H4 (cell line): ENCODE measurements around the gene UCN2. TPM values are rescaled to one million over a fixed set of nuclear protein-coding genes. Genes with fewer than 3 reads are reported as not detected.

ENCODE experiments used
- DNase-seq: peaks from one replicate; pipeline ENCODE4 v3.0.0-alpha.2; 2015; ENCODE audit warnings: low spot score
- total RNA-seq: library from RNA; depleted of rRNA; stranded (reverse); fragments of >200 nt; shearing (Covaris generic); gene quantifications from 2 replicates; pipeline ENCODE4 v1.2.3, GENCODE V29; 2014

Gene UCN2
- total RNA-seq, 1 experiment from 2014 or later, result 0.56 TPM

DNA sequence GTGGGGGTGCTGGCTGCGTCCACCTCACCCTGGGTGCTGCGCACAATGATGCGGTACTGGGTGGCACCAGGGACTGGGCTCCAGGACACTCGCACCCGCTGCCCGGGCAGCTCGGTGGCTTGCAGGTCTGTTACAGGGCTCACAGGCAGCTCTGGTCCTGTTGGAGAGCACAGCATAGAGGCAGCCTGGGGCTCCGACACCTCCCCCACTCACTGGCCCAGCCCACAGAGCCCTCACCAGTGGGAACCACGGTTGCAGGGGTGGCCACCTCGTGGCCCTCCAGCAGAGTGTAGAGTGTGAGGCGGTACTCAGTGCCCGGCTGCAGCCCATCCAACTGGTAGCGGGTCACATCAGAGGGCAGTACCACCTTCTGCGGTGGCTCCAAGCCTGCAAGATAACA lies 27.9 kb upstream of the UCN2 start:
- no peak for DNase-seq

DNA sequence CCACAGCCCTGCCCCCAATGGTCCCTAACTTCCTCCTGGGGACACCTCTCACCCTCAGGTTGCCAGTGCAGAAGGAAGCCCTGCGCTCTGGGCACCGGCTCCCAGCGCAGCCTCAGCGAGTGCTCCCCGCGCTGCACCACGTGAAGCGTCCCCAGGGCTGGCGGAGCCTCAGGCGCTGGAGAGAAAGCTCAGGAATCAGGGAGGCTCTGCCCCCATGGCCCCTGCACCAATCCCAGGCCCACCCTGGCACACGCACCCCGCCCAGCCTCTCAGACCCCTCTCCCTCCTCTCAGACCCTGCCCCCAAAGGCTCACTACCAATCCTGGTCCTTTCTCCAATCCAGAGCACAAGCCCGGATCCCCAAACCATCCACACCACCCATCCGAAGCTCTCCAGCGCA lies 24.6 kb upstream of the UCN2 start:
- no peak for DNase-seq

DNA sequence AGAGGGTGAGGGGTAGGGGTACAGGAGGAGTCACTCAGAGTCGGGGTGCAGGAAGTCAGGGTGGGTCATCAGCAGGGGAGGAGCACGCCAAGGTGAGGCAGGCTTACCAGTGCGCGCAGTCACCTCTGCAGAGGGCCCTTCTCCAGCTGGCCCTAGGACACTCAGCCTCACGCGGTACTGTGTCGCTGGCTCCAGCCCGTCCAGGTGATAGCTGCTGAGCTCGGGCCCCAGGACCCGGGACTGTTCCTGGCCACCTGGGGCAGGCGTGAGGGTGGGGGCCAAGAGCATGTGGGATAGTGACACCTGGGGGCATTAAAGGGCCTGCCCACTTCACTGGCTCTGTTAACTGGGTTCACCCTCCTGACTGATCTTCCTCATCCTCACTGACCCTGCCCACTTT lies 24.1 kb upstream of the UCN2 start:
- DNase-seq, result no peak

DNA sequence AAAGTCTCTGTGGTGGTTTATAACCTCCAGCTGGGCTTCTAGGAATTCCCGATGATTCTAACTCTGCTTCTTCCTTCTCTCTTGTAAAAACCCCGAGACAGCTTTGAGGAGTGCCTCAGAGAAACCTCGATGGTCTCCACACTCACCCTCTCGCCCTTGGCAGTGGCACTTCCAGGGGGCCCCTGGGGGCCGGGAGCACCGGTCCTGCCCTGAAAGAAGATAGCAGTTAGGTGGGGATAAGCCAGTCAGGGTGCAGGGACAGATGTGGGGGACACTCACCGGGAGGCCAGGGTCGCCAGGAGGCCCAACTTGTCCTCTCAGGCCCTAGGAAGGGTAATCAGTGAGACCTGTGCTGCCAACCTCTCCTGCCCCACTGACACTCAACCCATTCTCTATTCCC lies 21.8 kb upstream of the UCN2 start:
- no peak for DNase-seq

DNA sequence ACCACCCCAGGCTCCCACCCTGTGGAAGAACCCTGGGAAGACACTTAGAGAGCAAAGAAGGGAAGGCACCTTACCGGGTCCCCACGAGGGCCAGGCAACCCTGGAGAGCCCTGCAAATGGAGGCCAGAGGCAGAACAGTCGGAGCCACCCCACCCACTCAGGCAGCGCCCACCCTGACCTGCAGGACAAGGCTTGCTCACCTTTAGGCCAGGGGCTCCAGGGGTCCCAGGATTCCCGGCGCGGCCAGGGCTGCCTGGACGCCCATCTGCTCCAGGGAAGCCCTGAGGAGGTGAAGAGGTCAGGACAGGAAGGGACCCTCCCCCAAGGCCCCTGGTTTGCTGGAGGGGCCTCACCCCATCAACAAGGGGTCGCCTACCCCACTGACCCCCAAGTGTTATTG lies 21.3 kb upstream of the UCN2 start:
- DNase-seq, result no peak

DNA sequence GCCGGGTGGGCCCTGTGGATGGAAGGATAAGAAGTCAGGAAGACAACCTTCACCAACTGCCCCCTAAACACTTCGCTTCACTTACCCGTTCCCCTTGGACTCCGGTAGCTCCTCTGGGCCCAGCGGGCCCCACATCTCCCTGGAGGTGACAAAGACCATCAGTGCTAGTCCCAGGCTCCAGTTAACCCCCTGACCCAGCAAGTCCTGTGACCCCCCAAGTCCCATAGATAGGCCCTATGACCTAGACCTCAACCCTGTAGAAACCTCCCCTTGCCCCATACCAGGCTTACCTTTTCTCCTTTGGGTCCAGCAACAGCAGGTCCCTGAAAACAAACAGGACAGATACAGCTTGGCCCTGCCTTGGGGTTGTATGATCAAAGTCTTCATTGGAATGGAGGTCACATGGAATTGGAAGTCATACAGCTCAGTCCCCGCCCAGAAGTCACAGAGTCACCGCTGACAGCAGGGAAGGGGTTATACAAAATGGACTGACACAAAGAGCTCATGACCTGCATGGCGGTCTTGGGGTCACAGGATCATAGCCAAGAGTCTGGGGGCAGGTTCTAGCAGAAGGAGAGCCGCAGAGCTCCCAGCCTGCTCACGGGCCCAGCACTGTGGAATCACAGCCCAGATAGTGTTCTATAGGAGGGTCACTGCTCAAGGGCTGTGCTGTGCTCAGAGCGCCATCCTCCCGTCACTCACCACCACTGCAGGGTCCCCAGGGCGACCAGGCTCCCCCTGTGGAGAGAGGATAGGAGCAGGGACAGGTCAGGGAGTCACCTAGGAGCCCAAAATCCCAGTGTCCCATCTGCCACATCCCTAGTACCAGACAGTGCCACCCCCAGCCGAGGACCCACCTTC lies 18.3 kb upstream of the UCN2 start:
- no peak for DNase-seq

DNA sequence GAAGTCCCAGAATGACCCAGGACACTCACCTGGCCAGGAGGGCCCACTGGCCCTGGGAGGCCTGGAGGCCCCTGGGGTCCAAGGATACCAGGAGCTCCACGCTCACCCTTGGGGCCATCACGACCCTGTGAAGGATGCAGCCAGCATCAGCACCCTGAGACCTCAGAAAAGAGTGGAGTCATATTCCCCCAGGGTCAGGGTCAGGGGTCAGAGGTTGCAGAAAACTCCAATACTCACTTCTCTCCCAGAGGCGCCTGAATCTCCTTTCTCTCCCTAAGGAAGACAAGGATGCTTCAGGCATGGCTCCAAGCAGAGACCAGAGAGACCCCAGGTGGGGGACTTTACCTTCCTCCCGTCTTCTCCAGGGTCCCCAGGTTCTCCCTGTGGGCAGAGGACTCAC lies 13.1 kb upstream of the UCN2 start:
- DNase-seq, result no peak

DNA sequence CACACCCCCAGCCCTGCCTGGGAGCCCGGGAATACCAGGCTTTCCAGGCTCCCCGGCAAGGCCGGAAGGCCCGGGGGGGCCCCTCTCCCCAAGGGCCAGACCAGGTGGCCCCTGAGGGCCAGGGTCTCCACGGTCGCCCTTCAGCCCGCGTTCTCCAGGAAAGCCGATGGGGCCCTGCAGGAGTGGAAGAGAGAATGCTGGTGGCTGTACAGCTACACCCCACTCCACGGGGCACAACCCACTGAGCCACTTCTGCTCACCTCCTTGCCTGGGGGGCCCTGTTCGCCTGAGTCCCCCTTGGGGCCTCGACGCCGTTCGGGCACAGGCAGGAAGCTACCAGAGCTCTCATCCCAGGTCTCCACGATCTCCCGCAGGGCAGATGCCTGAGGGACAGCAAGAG lies 11.8 kb upstream of the UCN2 start:
- no peak for DNase-seq

DNA sequence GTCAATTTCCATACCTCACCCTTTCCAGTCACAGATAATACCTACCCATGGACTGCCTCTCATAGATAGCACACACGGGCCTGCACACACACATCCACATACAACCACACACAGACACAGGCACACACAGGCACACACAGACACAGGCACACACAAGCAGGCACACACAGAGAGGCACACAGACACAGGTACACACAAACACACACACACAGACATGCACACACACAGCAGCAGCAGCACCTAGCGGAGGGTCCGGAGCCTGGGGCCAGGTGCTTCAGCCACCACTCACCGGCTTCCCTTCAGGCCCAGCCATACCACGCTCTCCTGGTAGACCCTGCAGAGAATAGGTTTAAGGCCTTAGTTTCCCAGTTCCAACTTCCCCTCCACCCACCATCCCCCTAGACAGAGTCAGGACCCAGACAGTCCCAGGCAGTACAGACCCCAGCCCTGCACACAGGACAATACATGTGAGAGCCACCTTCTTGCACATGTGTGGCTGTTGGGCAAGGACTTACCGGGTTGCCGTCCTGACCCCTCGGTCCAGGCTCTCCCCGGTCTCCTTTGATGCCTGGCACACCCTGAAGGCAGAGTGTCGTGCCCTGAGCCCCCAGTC lies 10.5 kb upstream of the UCN2 start:
- DNase-seq, result no peak

DNA sequence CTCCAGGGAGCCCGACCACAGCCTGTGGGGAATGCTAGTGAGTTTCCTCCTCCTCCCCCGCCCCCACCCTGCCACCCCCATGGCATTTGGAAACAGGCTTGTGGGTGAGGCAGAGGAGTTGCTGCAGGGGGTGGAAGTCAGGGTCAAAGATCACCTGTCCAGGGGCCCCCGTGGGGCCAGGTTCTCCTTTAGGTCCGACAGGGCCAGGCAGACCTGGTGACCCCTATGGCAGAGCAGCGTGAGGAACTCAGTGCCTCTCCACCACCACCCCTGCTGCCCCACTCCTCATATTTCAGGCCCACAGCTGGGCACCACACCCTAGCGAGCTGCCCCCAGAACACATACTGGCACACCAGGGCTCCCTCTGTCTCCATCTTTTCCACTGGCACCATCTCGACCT lies 8.9 kb upstream of the UCN2 start:
- no peak for DNase-seq

DNA sequence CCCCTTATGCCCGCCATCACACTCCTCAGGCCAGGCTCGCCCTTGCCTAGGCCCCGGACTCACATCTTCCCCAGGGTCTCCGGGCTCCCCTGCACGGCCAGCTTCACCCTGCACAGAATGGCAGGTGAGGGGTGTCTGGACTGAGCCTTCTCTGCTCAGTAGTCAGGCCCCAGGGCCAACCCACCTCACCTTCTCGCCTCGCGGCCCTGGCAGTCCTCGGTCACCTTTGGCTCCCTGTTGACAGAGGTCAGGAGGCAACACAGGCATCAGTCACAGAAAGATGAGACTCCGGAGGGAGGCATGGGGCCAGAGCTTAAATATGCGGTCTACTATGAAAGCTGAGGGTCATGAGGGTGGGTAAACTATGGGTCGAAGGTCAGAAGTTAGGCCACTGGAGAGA lies 8.4 kb upstream of the UCN2 start:
- no peak for DNase-seq

DNA sequence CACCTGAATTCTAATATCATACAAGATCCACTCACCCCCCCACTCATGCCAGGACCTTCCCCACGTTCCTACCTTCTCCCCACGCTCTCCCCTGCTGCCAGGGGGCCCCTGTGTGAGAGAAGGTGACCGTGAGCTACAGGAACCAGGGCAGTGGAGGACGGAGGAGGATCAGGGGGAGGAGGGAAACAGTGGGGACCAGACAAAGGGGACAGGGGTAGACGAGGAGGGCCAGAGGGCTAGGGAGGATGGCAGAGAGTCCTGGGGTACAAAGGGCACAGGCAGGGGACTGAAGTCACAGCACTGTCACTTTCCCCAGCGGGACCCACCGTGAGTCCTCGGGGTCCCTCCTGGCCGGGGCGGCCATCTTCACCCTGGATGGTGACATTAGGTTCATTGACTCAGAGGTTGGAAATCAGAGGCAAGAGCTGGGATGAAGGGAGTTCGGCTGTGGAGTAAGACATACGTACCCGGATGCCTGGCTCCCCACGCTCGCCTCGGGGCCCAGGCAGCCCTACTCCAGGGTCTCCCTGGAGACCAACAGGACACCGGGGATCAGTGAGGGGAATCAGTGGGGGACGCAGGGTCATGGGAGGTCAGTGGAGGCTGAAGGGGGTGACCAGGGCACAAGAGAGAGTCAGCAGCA lies 6.3 kb upstream of the UCN2 start:
- no peak for DNase-seq

DNA sequence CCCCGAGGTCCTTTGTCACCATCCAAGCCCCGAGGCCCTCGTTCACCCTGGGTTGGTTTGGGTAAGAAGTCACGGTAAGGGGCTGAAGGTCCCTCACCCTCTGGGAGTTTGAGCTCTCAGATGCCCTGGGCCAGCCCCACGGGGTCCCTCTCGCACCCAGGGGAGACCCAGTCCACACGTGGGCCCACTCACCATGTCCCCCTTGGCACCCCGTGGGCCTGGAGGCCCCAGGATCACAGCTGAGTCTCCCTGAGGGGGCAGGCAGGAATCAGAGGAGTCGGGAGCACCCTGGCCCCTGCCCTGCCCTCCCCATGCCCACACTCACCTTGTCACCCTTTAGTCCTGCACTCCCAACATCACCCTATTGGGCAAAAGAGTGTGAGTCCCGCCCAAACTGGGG lies 5.8 kb upstream of the UCN2 start:
- no peak for DNase-seq

DNA sequence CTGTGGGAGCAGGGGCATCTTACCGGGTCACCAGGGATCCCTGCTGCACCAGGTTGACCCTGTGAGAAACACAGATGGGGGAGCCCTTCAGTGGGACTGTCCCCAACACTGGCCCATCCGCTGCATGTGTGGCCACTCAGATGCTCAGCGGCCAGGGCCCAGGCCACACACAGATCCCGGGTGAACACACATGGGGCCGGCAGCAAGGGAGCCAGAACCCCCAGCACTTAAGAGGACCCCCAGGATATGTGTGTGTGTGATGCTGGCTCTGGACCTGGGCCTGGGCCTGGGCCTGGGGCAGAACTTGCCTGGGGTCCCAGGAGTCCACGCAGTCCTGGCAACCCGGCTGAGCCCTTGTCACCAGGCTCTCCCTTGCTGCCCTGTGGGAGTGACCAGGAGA lies 4.9 kb upstream of the UCN2 start:
- no peak for DNase-seq

DNA sequence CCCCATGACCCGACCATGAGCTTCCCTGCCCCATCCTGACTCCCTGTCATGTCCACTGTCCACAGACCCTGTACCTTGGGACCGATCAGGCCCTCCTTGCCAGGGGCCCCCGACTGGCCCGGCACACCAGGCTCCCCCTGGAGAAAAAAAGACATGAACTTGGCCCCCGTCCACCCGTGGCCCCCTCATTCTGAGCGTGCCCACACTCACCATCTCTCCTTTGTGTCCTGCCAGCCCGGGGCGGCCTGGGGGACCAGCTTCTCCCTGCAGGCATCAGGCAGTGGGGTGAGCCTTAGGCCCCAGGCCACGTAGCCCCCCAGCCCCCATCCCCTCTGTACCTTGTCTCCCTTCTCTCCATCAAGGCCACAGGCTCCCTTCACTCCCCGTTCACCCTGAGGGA lies 3.9 kb upstream of the UCN2 start:
- DNase-seq, result no peak

DNA sequence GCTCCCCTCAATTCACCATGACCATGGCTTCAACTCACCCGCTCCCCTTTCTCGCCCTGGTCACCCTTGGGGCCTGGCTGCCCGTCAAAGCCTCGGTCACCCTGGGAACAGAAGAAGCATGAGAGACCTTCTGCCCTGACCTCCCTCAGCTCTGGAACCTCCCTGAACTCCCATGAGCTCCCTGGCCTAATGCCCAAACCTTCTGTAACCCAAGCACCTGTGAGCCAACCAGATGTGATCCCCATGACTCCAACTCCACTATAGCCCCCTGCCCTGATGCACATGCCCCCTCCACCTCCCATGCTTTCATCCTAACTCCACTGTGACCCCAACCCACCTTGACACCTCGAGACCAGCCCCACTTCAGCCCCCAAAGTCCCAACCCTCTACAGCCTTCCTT lies 3.5 kb upstream of the UCN2 start:
- no peak for DNase-seq

DNA sequence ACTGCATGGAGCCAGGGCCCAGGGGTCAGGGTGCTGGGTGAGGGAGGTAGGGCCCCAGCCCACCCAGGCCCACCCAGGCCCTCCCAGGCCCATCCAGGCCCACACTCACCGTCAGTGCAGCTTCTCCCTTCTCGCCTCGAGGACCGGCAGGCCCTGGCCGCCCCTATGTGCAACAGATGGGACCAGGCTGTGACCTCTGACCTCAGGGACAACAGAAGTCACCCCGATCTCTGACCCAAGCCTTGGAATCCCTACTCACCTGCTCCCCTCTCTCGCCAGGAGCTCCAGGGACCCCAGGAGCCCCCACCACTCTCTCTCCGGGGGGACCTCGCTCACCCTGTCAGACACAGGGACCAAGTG lies 2.8 kb upstream of the UCN2 start:
- no peak for DNase-seq

DNA sequence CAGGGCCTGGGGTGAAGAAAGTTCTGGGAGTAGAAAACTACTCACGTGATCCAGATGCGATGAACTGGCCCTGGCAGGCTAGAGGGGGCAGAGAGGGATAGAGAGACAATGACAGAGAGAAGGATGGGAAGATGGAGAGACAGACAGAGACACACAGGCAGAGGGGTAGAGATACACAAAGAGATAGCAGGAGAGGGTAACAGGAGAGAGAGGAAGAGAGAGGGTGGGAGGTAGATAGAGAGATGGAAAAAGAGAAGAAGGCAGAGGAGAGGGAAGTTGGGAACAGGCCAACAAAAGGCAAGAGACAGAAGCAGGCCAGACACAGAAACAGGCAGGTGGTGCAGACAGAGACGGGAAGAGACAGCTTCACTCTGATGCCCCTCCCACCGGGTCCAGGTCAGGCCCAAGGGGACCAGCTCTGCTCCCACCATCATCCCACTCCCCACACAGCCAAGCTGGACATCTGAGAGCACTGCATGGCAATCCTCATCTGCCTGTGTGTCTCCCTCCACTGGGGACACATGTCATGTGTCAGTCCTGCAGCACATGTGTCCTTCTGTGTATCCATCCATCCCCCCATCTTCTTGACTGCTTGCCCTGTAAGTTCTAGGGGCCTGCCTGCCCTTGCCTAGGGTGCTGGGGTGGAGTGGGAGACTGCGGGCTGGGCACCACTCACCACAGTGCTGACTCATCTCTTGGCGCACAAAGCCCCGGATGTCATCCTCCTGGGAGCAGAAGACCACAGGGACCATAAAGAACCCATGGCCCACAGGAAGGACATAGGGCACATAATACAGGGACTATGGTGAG lies 2.2 kb upstream of the UCN2 start:
- peak; percentile 66 for DNase-seq

DNA sequence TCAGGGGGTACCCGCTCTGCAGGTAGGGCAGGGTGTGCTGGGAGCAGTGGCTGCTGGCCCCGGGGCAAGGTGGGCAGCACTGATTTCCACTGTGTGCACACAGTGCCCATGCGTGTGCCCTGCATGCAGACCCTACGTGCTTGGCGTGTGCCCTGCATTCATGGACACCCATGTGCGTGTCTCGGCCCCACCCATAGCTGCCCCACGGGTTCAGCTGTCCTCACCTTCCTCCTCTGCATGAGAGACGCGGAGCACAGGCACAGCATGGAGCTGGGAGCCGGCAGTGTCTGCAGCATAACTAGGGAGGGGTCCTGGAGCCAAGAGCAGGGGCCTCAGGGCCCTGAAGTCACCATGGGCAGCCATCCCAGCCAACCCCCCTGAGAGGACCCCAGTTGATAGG lies 1.6 kb upstream of the UCN2 start:
- DNase-seq, result no peak

DNA sequence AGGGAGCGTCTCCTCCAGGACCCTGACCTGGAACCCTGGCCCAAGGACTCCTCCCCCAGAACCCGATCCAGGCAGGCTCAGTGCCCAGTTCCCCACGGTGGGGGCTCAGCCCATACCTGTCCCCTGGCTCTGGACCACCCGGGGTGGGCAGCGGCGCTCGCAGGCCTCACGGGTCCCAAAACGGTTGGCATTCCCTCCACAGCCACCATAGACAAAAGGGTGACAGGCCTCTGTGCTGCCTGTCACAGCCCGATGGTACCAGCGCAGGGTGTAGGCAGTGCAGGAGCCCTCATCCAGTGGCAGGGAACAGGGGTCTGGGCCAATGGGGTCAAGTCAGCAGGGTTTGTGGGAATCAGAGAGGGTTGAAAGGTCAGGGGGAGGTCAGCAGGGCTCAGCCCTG lies 1.1 kb upstream of the UCN2 start:
- no peak for DNase-seq

DNA sequence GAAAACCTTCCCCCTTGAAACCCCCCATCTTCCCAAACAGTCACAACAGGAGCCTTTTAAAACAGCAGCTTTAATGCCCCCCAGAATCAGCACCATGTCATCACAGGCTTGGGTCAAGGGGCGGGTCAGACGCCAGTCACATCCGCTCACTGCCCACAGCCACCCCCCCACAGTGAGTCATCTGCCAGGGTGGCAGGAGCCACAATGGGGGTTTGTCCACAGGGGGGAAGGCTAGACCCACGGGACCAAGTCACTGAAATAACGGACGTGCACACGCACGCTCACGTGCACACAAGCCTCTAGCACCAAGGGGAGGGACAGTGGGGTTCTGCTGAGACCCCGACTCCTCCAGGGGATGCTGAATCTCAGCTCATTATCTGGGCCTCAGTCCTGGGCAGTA lies 441 bp upstream of the UCN2 start:
- DNase-seq, result peak; percentile 72

DNA sequence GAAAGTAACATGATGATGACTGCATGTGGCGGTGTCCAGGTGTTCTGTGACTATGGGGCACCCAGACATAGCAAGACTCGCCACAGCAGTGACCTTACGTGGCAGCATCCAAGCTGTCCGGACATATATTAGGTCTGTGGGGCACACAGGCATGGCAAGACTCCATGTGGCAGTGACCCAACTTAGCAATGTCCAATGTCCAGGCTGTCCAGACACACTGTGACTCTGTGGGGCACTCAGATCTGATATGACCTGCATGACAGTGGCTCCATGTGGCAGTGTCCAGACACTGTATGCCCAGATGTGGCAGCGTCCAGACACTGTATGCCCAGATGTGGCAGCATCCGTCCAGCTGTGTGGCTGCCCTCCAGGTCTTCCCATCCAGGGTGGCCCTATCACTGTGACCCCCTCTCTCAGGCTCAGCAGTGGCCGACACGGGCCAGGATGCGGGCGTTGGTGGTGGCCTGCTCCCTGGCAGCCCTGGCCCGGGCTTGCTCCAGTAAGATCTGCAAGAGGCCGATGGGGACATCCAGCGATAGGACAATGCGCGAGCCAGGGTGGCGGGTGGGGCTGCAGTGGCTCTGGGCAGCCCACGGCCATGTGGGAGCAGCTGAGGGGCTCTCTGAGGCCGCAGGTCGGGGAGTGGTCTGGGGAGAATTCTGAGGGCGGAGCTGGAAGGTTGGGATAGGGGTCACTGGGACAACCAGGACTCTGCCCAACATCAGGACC lies 1.1 kb downstream of the UCN2 start:
- DNase-seq, result no peak
